IPS-20b (cell line): ENCODE results near the gene TRAFD1.
A peak's percentile ranks its signal among the peaks of the same experiment; 100 is the strongest.
"Not testable (repeated sequence)": the region's sequence is repeated elsewhere in the genome, so short reads cannot be mapped to it uniquely, and the experiment has no call there.

Experiments used
- H3K27ac ChIP-seq: one replicate; pipeline ENCODE4 v1.5.1; 2013; ENCODE audit warnings: low read length
- H3K27me3 ChIP-seq: 2 replicates; pipeline ENCODE4 v1.6.1; 2013; ENCODE audit warnings: mild to moderate bottlenecking, low read length, inconsistent platforms; ENCODE audit not compliant: insufficient read depth
- H3K36me3 ChIP-seq: 2 replicates; pipeline ENCODE4 v1.6.1; 2013; ENCODE audit warnings: low read depth, mild to moderate bottlenecking, inconsistent platforms, low read length, moderate library complexity; ENCODE audit not compliant: insufficient read depth
- H3K4me1 ChIP-seq: 2 replicates; pipeline ENCODE4 v1.6.1; 2013; ENCODE audit warnings: mild to moderate bottlenecking, control low read depth, inconsistent platforms, low read length, moderate library complexity; ENCODE audit not compliant: insufficient read depth
- H3K4me3 ChIP-seq: 2 replicates; pipeline ENCODE4 v1.5.1; 2013; ENCODE audit warnings: mild to moderate bottlenecking, low read length, inconsistent platforms
- H3K9ac ChIP-seq: 2 replicates; pipeline ENCODE4 v1.6.1; 2013; ENCODE audit warnings: low read depth, mild to moderate bottlenecking, inconsistent platforms, low read length, moderate library complexity
- H3K9me3 ChIP-seq: 2 replicates; pipeline ENCODE4 v1.6.1; 2013; ENCODE audit warnings: mild to moderate bottlenecking, low read depth, low read length, inconsistent platforms; ENCODE audit not compliant: insufficient read depth

TRAFD1 gene

GRCh38 chr12:112125250-112125999, at the start of gene TRAFD1:
Gene TRAFD1 (plus strand): TSS chr12:112125560. CDS start chr12:112130523, 4,963 bp downstream.
- H3K4me1 ChIP-seq, result no peaks in the 10 kb centered on the region
- peaks cover 3% of the 10 kb centered on the region; the same call in 1 of the 2 replicates for H3K27me3 ChIP-seq
- H3K36me3 ChIP-seq, result peaks cover under 1% of the 10 kb centered on the region; the same call in 1 of the 2 replicates
- peak within 1 kb of the TSS; percentile 66; the same call in 1 of the 2 replicates for H3K9ac ChIP-seq
- H3K9me3 ChIP-seq, result no peaks in the 10 kb centered on the region
- peak within 1 kb of the TSS; percentile 91 for H3K4me3 ChIP-seq
- no peak within 1 kb of the TSS for H3K27ac ChIP-seq

- Histone ChIP-seq H3K27ac (no peak overlapping the region), H3K9me3 (no peaks in the 10 kb centered on the region), H3K4me1 (no peaks in the 10 kb centered on the region; the same call in 1 of the 2 replicates), H3K36me3 (peaks cover 80% of the 10 kb centered on the region), H3K9ac (no peak overlapping the region), H3K27me3 (no peaks in the 10 kb centered on the region), H3K4me3 (no peak overlapping the region)
Measured at GRCh38 chr12:112087055-112087850, 38.1 kb upstream of the TRAFD1 start.

- H3K36me3 ChIP-seq, result peaks cover 82% of the 10 kb centered on the region
- H3K27ac ChIP-seq, result no peak overlapping the region
- H3K27me3 ChIP-seq, result no peaks in the 10 kb centered on the region
Measured at GRCh38 chr12:112087851-112088250, 37.5 kb upstream of the TRAFD1 start.

GRCh38 chr12:112091563-112091962, 33.8 kb upstream of the TRAFD1 start:
- H3K27ac ChIP-seq, result no peak overlapping the region
- peaks cover 74% of the 10 kb centered on the region for H3K36me3 ChIP-seq

More at GRCh38 chr12:112087851-112088250, 37.5 kb upstream of the TRAFD1 start:
- H3K4me1 ChIP-seq, result no peaks in the 10 kb centered on the region; the same call in 1 of the 2 replicates
- H3K4me3 ChIP-seq, result no peak overlapping the region
- H3K9me3 ChIP-seq, result no peaks in the 10 kb centered on the region
- no peak overlapping the region for H3K9ac ChIP-seq

GRCh38 chr12:112096070-112096469, 29.3 kb upstream of the TRAFD1 start:
- peaks cover 73% of the 10 kb centered on the region for H3K36me3 ChIP-seq
- H3K9me3 ChIP-seq, result no peaks in the 10 kb centered on the region
- H3K4me3 ChIP-seq, result no peak overlapping the region
- no peaks in the 10 kb centered on the region for H3K27me3 ChIP-seq
- no peak overlapping the region for H3K27ac ChIP-seq
- no peaks in the 10 kb centered on the region for H3K4me1 ChIP-seq
- H3K9ac ChIP-seq, result no peak overlapping the region

More at GRCh38 chr12:112091563-112091962, 33.8 kb upstream of the TRAFD1 start:
- H3K9ac ChIP-seq, result no peak overlapping the region
- H3K4me3 ChIP-seq, result no peak overlapping the region
- no peaks in the 10 kb centered on the region for H3K9me3 ChIP-seq
- H3K27me3 ChIP-seq, result no peaks in the 10 kb centered on the region
- no peaks in the 10 kb centered on the region; the same call in 1 of the 2 replicates for H3K4me1 ChIP-seq

GRCh38 chr12:112096667-112097066, 28.7 kb upstream of the TRAFD1 start:
- Histone ChIP-seq H3K9ac (no peak overlapping the region), H3K4me1 (no peaks in the 10 kb centered on the region), H3K27me3 (no peaks in the 10 kb centered on the region), H3K4me3 (no peak overlapping the region), H3K36me3 (peaks cover 73% of the 10 kb centered on the region), H3K27ac (no peak overlapping the region), H3K9me3 (no peaks in the 10 kb centered on the region)

GRCh38 chr12:112097641-112098040, 27.7 kb upstream of the TRAFD1 start:
- Histone ChIP-seq H3K36me3 (peaks cover 72% of the 10 kb centered on the region), H3K27ac (no peak overlapping the region), H3K27me3 (no peaks in the 10 kb centered on the region), H3K4me1 (no peaks in the 10 kb centered on the region), H3K9ac (no peak overlapping the region), H3K9me3 (no peaks in the 10 kb centered on the region), H3K4me3 (no peak overlapping the region)

GRCh38 chr12:112100500-112100899, 24.9 kb upstream of the TRAFD1 start:
- not testable (repeated sequence) for H3K4me1 ChIP-seq, H3K27ac ChIP-seq, H3K9me3 ChIP-seq, H3K4me3 ChIP-seq, H3K9ac ChIP-seq, H3K27me3 ChIP-seq
- peaks cover 75% of the 10 kb centered on the region for H3K36me3 ChIP-seq

GRCh38 chr12:112102127-112102526, 23.2 kb upstream of the TRAFD1 start:
- Histone ChIP-seq H3K9ac (no peak overlapping the region), H3K27ac (no peak overlapping the region), H3K4me1 (peaks cover 4% of the 10 kb centered on the region; the same call in 1 of the 2 replicates), H3K9me3 (no peaks in the 10 kb centered on the region), H3K4me3 (no peak overlapping the region), H3K36me3 (peaks cover 74% of the 10 kb centered on the region), H3K27me3 (no peaks in the 10 kb centered on the region)

- H3K36me3 ChIP-seq, result peaks cover 70% of the 10 kb centered on the region
- H3K4me1 ChIP-seq, H3K27me3 ChIP-seq: not testable (repeated sequence)
Measured at GRCh38 chr12:112102746-112103145, 22.6 kb upstream of the TRAFD1 start.

GRCh38 chr12:112103758-112104503, 21.4 kb upstream of the TRAFD1 start:
- Histone ChIP-seq H3K4me1 (peaks cover 7% of the 10 kb centered on the region; the same call in 1 of the 2 replicates), H3K4me3 (no peak overlapping the region), H3K9me3 (no peaks in the 10 kb centered on the region), H3K36me3 (peaks cover 58% of the 10 kb centered on the region), H3K27ac (no peak overlapping the region), H3K27me3 (no peaks in the 10 kb centered on the region), H3K9ac (no peak overlapping the region)

More at GRCh38 chr12:112102746-112103145, 22.6 kb upstream of the TRAFD1 start:
- not testable (repeated sequence) for H3K27ac ChIP-seq, H3K9ac ChIP-seq, H3K4me3 ChIP-seq, H3K9me3 ChIP-seq
